GM21576 (cell line): ENCODE measurements around the gene CIB4.

Experiments used
- ATAC-seq: cut with Tn5 transposase; IDR thresholded peaks from one replicate; pipeline ENCODE4 v1.9.1; 2021; ENCODE audit warnings: mild to moderate bottlenecking, moderate library complexity; ENCODE audit not compliant: unreplicated experiment

Gene CIB4

GRCh38 chr2:26533661-26534060, 107.5 kb downstream of the CIB4 start:
- ATAC-seq: no peak

GRCh38 chr2:26532301-26533250, 108.6 kb downstream of the CIB4 start:
- no peak for ATAC-seq
